Motor neuron (in vitro differentiated cells): ENCODE measurements around the gene SMCR8. TPM values are rescaled to one million over a fixed set of nuclear protein-coding genes. Genes with fewer than 3 reads are reported as not detected.
"Not testable (repeated sequence)": the region's sequence is repeated elsewhere in the genome, so short reads cannot be mapped to it uniquely, and the experiment has no call there.

Source experiments
- ATAC-seq, 8 experiments: fragments of 200-7000 bp; cut with Tn5 transposase; replicated peaks in 6 of 8; 2 replicates each; pipeline ENCODE4 v1.8.0; 2021; ENCODE audit warnings: mild to moderate bottlenecking in 8 of 8, moderate library complexity in 8 of 8
- H3K27ac ChIP-seq, 2 donors: fragments of 250-450 bp; sonication (Bioruptor Pico); 2 replicates each; pipeline ENCODE4 v1.9.0; 2021; ENCODE audit warnings: antibody characterized with exemption in 2 of 2, mild to moderate bottlenecking in 2 of 2, moderate library complexity in 1 of 2
- H3K4me1 ChIP-seq, 2 donors: fragments of 250-450 bp; sonication (Bioruptor Pico); replicated peaks in 1 of 2; 2 replicates each; pipeline ENCODE4 v1.6.1; 2021; ENCODE audit warnings: antibody characterized with exemption in 2 of 2, mild to moderate bottlenecking in 2 of 2, moderate library complexity in 1 of 2
- H3K4me3 ChIP-seq, 5 donors: fragments of 250-450 bp; sonication (Bioruptor Pico); 2 replicates each; pipeline ENCODE4 v1.9.0; 2021; ENCODE audit warnings: antibody characterized with exemption in 5 of 5, mild to moderate bottlenecking in 5 of 5, moderate library complexity in 4 of 5
- WGBS, 10 experiments: fragments of 450-650 bp; shearing (Covaris generic); methylation state at CpG; one replicate each; pipeline ENCODE4 v1.0.0; 2022; 5-methylcytosine and 5-hydroxymethylcytosine counted together
- in situ Hi-C, 9 experiments: fragments of 400-800 bp; cut with MboI; loops; one replicate each; pipeline ENCODE4 v1.15.0; 2021; ENCODE audit warnings: low sequenced_read_pairs in 9 of 9, low pct_unique_long_range_greater_than_20kb in 2 of 9; ENCODE audit not compliant: unreplicated experiment in 9 of 9
- total RNA-seq, 8 experiments: library from RNA; unstranded; fragments of 300-600 nt; gene quantifications; 2 replicates each; pipeline versions ENCODE4 v1.2.3 to v1.2.4, GENCODE V29; 2022

Gene SMCR8
- total RNA-seq, 8 experiments from 2014 or later = 6.1 to 16.4 (median 11.5) TPM

- 83 to 100% (median 97%) methylated on average over 1 to 6 of the region's 12 CpGs; no CpG with 5 or more reads in 5 of the 10 experiments for WGBS, 10 experiments
- in situ Hi-C loops = no loop called here
- no peak overlapping the region for H3K4me3 ChIP-seq
- H3K27ac ChIP-seq = no peak overlapping the region
- H3K4me1 ChIP-seq = peaks cover 24 to 27% of the 10 kb centered on the region in 2 donors
- no peak for ATAC-seq
Observed at GRCh38 chr17:18322522-18322921, 7.4 kb downstream of the SMCR8 start.

- peaks cover 19 to 22% of the 10 kb centered on the region in 2 donors for H3K4me1 ChIP-seq
- WGBS, 10 experiments = 20 to 100% (median 61%) methylated on average over 1 to 3 of the region's 3 CpGs; no CpG with 5 or more reads in 6 of the 10 experiments
- no peak overlapping the region for H3K27ac ChIP-seq
- peak in 2 of 8 experiments; percentile 3 to 9 for ATAC-seq
- no peak overlapping the region for H3K4me3 ChIP-seq
- in situ Hi-C loops = no loop called here
Observed at GRCh38 chr17:18323007-18323406, 7.9 kb downstream of the SMCR8 start.

- 20 to 100% (median 100%) methylated on average over 1 to 3 of the region's 16 CpGs; no CpG with 5 or more reads in 3 of the 10 experiments for WGBS, 10 experiments
- in situ Hi-C loops = no loop called here
- ATAC-seq = no peak
- peaks cover 15 to 16% of the 10 kb centered on the region in 2 donors for H3K4me1 ChIP-seq
- H3K4me3 ChIP-seq = no peak overlapping the region
- no peak overlapping the region for H3K27ac ChIP-seq
Observed at GRCh38 chr17:18323507-18324139, 8.5 kb downstream of the SMCR8 start.

- ATAC-seq = no peak
- 87 to 100% (median 95%) methylated on average over 1 to 18 of the region's 27 CpGs; no CpG with 5 or more reads in 3 of the 10 experiments for WGBS, 10 experiments
Observed at GRCh38 chr17:18324140-18325050, 9.3 kb downstream of the SMCR8 start.

GRCh38 chr17:18326039-18326438 lies 10.9 kb downstream of the SMCR8 start:
- Histone ChIP-seq H3K4me3 (no peak overlapping the region), H3K4me1 (no peaks in the 10 kb centered on the region), H3K27ac (no peak overlapping the region)
- in situ Hi-C loops = no loop called here
- ATAC-seq = no peak
- WGBS, 10 experiments = 83 to 100% (median 100%) methylated on average over 1 to 2 of the region's 2 CpGs; no CpG with 5 or more reads in 3 of the 10 experiments

More at GRCh38 chr17:18324140-18325050, 9.3 kb downstream of the SMCR8 start:
- Histone ChIP-seq H3K4me3 (no peak overlapping the region), H3K27ac (no peak overlapping the region), H3K4me1 (peaks cover 9 to 14% of the 10 kb centered on the region in 2 donors)
- in situ Hi-C loops = no loop called here

- no peak for ATAC-seq
- H3K27ac ChIP-seq = no peak overlapping the region
- H3K4me1 ChIP-seq = no peaks in the 10 kb centered on the region
- in situ Hi-C loops = no loop called here
- no peak overlapping the region for H3K4me3 ChIP-seq
- 83 to 100% (median 100%) methylated on average over 1 to 6 of the region's 6 CpGs; no CpG with 5 or more reads in 4 of the 10 experiments for WGBS, 10 experiments
Observed at GRCh38 chr17:18326572-18326971, 11.5 kb downstream of the SMCR8 start.

- no peak overlapping the region for H3K4me3 ChIP-seq
- H3K27ac ChIP-seq = no peak overlapping the region
- in situ Hi-C loops = no loop called here
- no peak for ATAC-seq
- WGBS, 10 experiments = no CpG with 5 or more reads among the region's 2 CpGs
- no peaks in the 10 kb centered on the region for H3K4me1 ChIP-seq
Observed at GRCh38 chr17:18327093-18327492, 12.0 kb downstream of the SMCR8 start.

- 91 to 100% (median 98%) methylated on average over 2 to 8 of the region's 10 CpGs; no CpG with 5 or more reads in 3 of the 10 experiments for whole genome bisulfite sequencing, 10 experiments
- in situ Hi-C loops = no loop called here
- Histone ChIP-seq H3K27ac (no peak overlapping the region), H3K4me1 (no peaks in the 10 kb centered on the region), H3K4me3 (no peak overlapping the region)
- no peak for ATAC-seq
Observed at GRCh38 chr17:18327556-18327955, 12.5 kb downstream of the SMCR8 start.

GRCh38 chr17:18328643-18329204 lies 13.6 kb downstream of the SMCR8 start:
- Histone ChIP-seq H3K4me1 (no peaks in the 10 kb centered on the region), H3K27ac (no peak overlapping the region), H3K4me3 (no peak overlapping the region)
- no peak for ATAC-seq
- WGBS, 10 experiments = 90 to 100% (median 93%) methylated on average over 2 to 5 of the region's 9 CpGs; no CpG with 5 or more reads in 4 of the 10 experiments
- in situ Hi-C loops = no loop called here

GRCh38 chr17:18331879-18332278 lies 16.8 kb downstream of the SMCR8 start:
- no peak for ATAC-seq
- 78 to 100% (median 86%) methylated on average over 1 to 8 of the region's 9 CpGs; no CpG with 5 or more reads in 3 of the 10 experiments for WGBS, 10 experiments
- in situ Hi-C loops = no loop called here

GRCh38 chr17:18332909-18333489 lies 17.9 kb downstream of the SMCR8 start:
- no peak overlapping the region for H3K4me3 ChIP-seq
- in situ Hi-C loops = no loop called here
- ATAC-seq = no peak
- 73 to 100% (median 100%) methylated on average over 1 to 3 of the region's 4 CpGs; no CpG with 5 or more reads in 1 of the 10 experiments for WGBS, 10 experiments
- no peak overlapping the region for H3K27ac ChIP-seq
- H3K4me1 ChIP-seq = no peaks in the 10 kb centered on the region

More at GRCh38 chr17:18331879-18332278, 16.8 kb downstream of the SMCR8 start:
- Histone ChIP-seq H3K27ac (no peak overlapping the region), H3K4me3 (no peak overlapping the region), H3K4me1 (no peaks in the 10 kb centered on the region)

- H3K27ac ChIP-seq, H3K4me3 ChIP-seq, ATAC-seq, H3K4me1 ChIP-seq, in situ Hi-C loops: not testable (repeated sequence)
- no CpG with 5 or more reads among the region's 25 CpGs for WGBS, 10 experiments
Observed at GRCh38 chr17:18338158-18338557, 23.1 kb downstream of the SMCR8 start.
